ENCODE results near the gene DAZL. TPM values are rescaled to one million over a fixed set of nuclear protein-coding genes. Genes with fewer than 3 reads are reported as not detected.

DAZL gene
- polyA plus RNA-seq, 3 donors, result not detected

DNA sequence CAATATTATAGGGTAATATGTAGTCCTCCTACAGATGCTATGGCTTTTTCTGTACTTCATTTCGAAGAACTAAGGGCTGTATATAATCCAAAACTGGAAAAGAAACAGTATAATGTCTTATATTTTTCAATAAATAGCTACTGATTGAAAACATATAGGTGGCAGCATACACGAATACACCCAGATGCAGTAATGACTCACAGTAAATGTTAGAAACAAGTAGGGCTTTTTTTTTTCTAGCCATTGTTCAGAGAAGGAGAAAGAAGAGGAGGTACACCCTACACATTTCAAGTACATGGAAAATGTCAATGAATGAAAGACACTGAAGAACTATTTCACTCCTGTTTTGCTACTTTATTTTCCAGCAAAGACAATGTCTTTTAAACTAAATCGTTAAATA, 9.4 kb downstream of the DAZL start:
- DNase-seq, result no peak
- Histone ChIP-seq H3K27ac (ENCODE audit: low read depth in 1 of 2, low read length in 2 of 2) (no peak overlapping the region), H3K4me3 (replicated peaks in 1 of 3; ENCODE audit: low read depth in 2 of 3, low read length in 3 of 3) (no peak overlapping the region), H3K4me1 (ENCODE audit: control insufficient read depth in 1 of 2, insufficient read depth in 2 of 2, low read length in 2 of 2) (no peaks in the 10 kb centered on the region), H3K4me2 (replicated peaks; ENCODE audit: extremely low read depth, low read length, poor library complexity, severe bottlenecking) (no peak overlapping the region), H3K9me3 (replicated peaks in 1 of 2; ENCODE audit: control insufficient read depth in 1 of 2, insufficient read depth in 1 of 2, low read length in 2 of 2) (no peaks in the 10 kb centered on the region), H3K79me2 (ENCODE audit: insufficient read depth, low read length) (no peaks in the 10 kb centered on the region), H3K9ac (ENCODE audit: insufficient read depth, low read length, poor library complexity, severe bottlenecking) (no peak overlapping the region), H4K20me1 (ENCODE audit: insufficient read depth, low read length) (no peaks in the 10 kb centered on the region), H3K27me3 (ENCODE audit: control insufficient read depth in 2 of 2, insufficient read depth in 2 of 2, low read length in 2 of 2) (no peaks in the 10 kb centered on the region), H2AFZ (ENCODE audit: insufficient read depth, low read depth, low read length, poor library complexity, severe bottlenecking) (no peak overlapping the region), H3K36me3 (replicated peaks in 1 of 2; ENCODE audit: control insufficient read depth in 1 of 2, insufficient read depth in 2 of 2, low read length in 2 of 2) (no peaks in the 10 kb centered on the region)
- Mint-ChIP-seq H3K9me3 (no peaks in the 10 kb centered on the region), H3K4me1 (no peaks in the 10 kb centered on the region), H3K36me3 (no peaks in the 10 kb centered on the region), H3K27ac (no peak overlapping the region), H3K4me3 (no peak overlapping the region), H3K27me3 (ENCODE audit: low read depth in 3 of 3) (no peaks in the 10 kb centered on the region)
- TF ChIP-seq, protein P1, sequence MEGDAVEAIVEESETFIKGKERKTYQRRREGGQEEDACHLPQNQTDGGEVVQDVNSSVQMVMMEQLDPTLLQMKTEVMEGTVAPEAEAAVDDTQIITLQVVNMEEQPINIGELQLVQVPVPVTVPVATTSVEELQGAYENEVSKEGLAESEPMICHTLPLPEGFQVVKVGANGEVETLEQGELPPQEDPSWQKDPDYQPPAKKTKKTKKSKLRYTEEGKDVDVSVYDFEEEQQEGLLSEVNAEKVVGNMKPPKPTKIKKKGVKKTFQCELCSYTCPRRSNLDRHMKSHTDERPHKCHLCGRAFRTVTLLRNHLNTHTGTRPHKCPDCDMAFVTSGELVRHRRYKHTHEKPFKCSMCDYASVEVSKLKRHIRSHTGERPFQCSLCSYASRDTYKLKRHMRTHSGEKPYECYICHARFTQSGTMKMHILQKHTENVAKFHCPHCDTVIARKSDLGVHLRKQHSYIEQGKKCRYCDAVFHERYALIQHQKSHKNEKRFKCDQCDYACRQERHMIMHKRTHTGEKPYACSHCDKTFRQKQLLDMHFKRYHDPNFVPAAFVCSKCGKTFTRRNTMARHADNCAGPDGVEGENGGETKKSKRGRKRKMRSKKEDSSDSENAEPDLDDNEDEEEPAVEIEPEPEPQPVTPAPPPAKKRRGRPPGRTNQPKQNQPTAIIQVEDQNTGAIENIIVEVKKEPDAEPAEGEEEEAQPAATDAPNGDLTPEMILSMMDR (IDR thresholded peaks at IDR 0.05), result no peak
- no CpG with 5 or more reads among the region's 3 CpGs for WGBS (ENCODE audit: insufficient coverage)
- intact Hi-C loops (cut with micrococcal nuclease), result no loop called here

DNA sequence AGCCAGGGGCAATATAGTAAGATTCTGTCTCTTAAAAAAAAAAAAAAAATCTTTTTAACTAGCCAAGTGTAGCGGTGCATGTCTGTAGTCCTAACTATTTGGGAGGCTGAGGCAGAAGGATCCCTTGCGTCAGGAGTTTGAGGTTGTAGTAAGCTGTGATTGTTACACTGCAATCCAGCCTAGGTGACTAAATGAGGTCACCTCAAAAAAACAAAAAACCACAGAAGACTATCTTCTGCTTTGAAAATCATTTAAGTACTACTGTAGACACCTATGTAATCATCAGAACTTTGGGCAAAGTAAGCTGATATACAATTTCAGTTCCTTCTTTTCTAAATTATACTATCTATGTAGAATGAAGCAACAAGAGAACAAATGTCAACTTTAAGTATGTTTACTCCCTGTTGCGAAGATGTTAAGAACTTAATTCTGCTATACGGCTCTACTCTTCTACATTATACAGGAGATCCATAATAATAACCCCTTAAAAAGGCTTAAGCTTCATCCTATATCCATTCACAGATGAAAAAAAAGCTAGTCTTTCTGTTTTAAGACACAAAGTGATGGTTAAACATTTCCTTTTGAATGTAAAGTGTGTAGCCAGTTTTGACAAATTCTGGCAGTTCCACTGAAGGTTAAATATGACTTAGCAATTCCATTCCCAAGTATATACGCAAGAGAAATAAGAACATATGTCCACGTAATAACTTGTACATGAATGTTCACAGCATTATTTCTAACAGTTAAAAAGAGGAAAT, 15.2 kb downstream of the DAZL start:
- no peaks in the 10 kb centered on the region for H3K4me1 ChIP-seq (ENCODE audit: control insufficient read depth in 1 of 2, insufficient read depth in 2 of 2, low read length in 2 of 2)
- TF ChIP-seq, protein P1 (IDR thresholded peaks at IDR 0.05), result no peak
- H3K4me3 Mint-ChIP-seq, result no peak overlapping the region
- H3K4me1 Mint-ChIP-seq, result peaks cover 3% of the 10 kb centered on the region
- H3K27ac ChIP-seq (ENCODE audit: low read depth in 1 of 2, low read length in 2 of 2), result no peak overlapping the region
- intact Hi-C loops (cut with micrococcal nuclease), result no loop called here
- H3K36me3 Mint-ChIP-seq, result no peaks in the 10 kb centered on the region
- no peaks in the 10 kb centered on the region for H3K79me2 ChIP-seq (ENCODE audit: insufficient read depth, low read length)
- H3K27ac Mint-ChIP-seq, result no peak overlapping the region
- no peaks in the 10 kb centered on the region for H3K27me3 Mint-ChIP-seq (ENCODE audit: low read depth in 3 of 3)
- H3K4me3 ChIP-seq (replicated peaks in 1 of 3; ENCODE audit: low read depth in 2 of 3, low read length in 3 of 3), result no peak overlapping the region
- no peak overlapping the region for H2AFZ ChIP-seq (ENCODE audit: insufficient read depth, low read depth, low read length, poor library complexity, severe bottlenecking)
- WGBS (ENCODE audit: insufficient coverage), result no CpG with 5 or more reads among the region's 6 CpGs
- no peaks in the 10 kb centered on the region for H3K27me3 ChIP-seq (ENCODE audit: control insufficient read depth in 2 of 2, insufficient read depth in 2 of 2, low read length in 2 of 2)
- H3K36me3 ChIP-seq (replicated peaks in 1 of 2; ENCODE audit: control insufficient read depth in 1 of 2, insufficient read depth in 2 of 2, low read length in 2 of 2), result no peaks in the 10 kb centered on the region
- no peak overlapping the region for H3K4me2 ChIP-seq (replicated peaks; ENCODE audit: extremely low read depth, low read length, poor library complexity, severe bottlenecking)
- no peak for DNase-seq
- H3K9me3 ChIP-seq (replicated peaks in 1 of 2; ENCODE audit: control insufficient read depth in 1 of 2, insufficient read depth in 1 of 2, low read length in 2 of 2), result no peaks in the 10 kb centered on the region
- no peaks in the 10 kb centered on the region for H3K9me3 Mint-ChIP-seq
- H3K9ac ChIP-seq (ENCODE audit: insufficient read depth, low read length, poor library complexity, severe bottlenecking), result no peak overlapping the region
- H4K20me1 ChIP-seq (ENCODE audit: insufficient read depth, low read length), result no peaks in the 10 kb centered on the region
